BE2C (cell line): ENCODE results near the gene PTPN9. TPM values are rescaled to one million over a fixed set of nuclear protein-coding genes. Genes with fewer than 3 reads are reported as not detected.

Experiments used
- DNase-seq: peaks from one replicate; pipeline ENCODE4 v3.0.0-alpha.2; 2020
- H3K27me3 ChIP-seq: fragments of 250-450 bp; sonication (Bioruptor Pico); 2 replicates; pipeline ENCODE4 v1.5.1; 2020; ENCODE audit warnings: mild to moderate bottlenecking
- H3K36me3 ChIP-seq: fragments of 250-450 bp; sonication (Bioruptor Pico); 2 replicates; pipeline ENCODE4 v1.5.1; 2020; ENCODE audit warnings: mild to moderate bottlenecking
- H3K4me1 ChIP-seq: fragments of 250-450 bp; sonication (Bioruptor Pico); 2 replicates; pipeline ENCODE4 v1.5.1; 2020
- H3K4me3 ChIP-seq: 2 replicates; pipeline ENCODE4 v1.5.1; 2011; ENCODE audit warnings: low read depth, low read length
- H3K9me3 ChIP-seq: fragments of 250-450 bp; sonication (Bioruptor Pico); 2 replicates; pipeline ENCODE4 v1.5.1; 2020
- CTCF ChIP-seq: IDR thresholded peaks from 2 replicates; pipeline ENCODE4 v1.5.1; 2012; ENCODE audit warnings: mild to moderate bottlenecking, low read depth, low read length
- polyA plus RNA-seq: library from polyadenylated mRNA; unstranded; fragments of >200 nt; gene quantifications from one replicate; pipeline ENCODE4 v1.2.1, GENCODE V29; 2012; ENCODE audit warnings: low read depth, missing spikeins; ENCODE audit not compliant: insufficient read length, insufficient read depth

Gene PTPN9
- 44.3 TPM for polyA plus RNA-seq

DNA sequence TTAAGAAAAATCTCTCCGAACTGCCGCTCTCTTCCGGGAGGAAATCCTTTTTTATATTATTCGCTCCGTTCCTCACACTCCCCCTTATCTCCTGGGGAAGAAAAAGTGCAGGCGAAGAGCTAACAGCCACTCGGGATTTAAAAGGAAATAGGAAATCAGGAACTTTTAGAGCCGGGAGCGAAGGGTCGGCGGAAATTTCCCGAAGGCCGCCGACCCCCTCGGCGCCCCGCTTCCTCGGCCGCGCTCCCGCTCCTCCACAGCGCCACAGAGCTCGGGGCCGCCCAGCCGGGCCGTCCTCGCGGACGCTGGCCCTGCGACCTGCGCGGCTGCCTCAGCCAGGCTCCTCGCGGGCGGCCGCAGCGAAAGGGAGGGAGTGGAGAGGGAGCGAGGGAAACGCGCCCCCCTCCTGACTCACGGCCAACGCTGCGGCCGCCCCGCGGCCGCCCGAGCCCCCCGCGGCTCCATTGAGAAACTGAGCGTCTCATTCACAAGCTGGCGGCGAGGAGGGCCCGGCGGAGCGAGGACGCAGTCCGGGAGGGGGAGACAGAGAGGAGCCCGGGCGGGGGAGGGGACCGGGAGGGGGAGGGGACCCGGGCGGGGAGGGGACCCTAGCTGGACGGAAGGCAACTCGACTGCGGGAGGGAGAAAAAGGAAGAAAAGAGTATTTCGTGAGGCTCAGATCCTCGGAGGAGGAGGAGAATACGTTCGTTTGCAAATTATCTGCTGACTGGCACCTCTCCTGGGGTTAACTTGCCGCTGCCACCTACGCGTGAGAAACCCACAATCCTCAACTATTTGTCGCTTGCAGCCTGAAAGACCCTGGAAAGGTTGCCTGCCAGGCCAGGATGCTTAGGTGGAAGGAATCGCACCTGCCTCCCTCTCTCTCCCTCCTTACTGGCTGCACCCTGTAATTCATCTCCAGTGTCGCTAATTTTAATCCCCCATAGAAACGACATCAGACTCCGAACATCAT lies at the start of gene PTPN9:
Gene PTPN9 (minus strand): TSS at position 368 of the 973 bp plus-strand sequence. CDS start 539 bp downstream, outside the sequence.
- TF ChIP-seq CTCF, result peak; percentile 42
- peaks cover 4% of the 10 kb centered on the region for H3K4me1 ChIP-seq
- peak; percentile 90 for DNase-seq
- H3K27me3 ChIP-seq, result no peaks in the 10 kb centered on the region
- H3K36me3 ChIP-seq, result peaks cover 4% of the 10 kb centered on the region; the same call in 1 of the 2 replicates
- H3K9me3 ChIP-seq, result no peaks in the 10 kb centered on the region
- H3K4me3 ChIP-seq, result peak within 1 kb of the TSS; percentile 98

- peak; percentile 94 for DNase-seq
- peak within 1 kb of the TSS; percentile 93 for H3K4me3 ChIP-seq
- no peak for TF ChIP-seq CTCF
- no peaks in the 10 kb centered on the region for H3K4me1 ChIP-seq
- no peaks in the 10 kb centered on the region for H3K27me3 ChIP-seq
- H3K36me3 ChIP-seq, result no peaks in the 10 kb centered on the region
- H3K9me3 ChIP-seq, result no peaks in the 10 kb centered on the region
Observed at GRCh38 chr15:75625542-75626347, 46.6 kb upstream of the PTPN9 start, which contains the start of gene SNUPN. Gene SNUPN (minus strand): TSS chr15:75625725. CDS start chr15:75621051, 4,674 bp downstream.

GRCh38 chr15:75622505-75622904 lies 43.4 kb upstream of the PTPN9 start:
- Histone ChIP-seq H3K9me3 (no peaks in the 10 kb centered on the region), H3K36me3 (peaks cover 14% of the 10 kb centered on the region), H3K27me3 (no peaks in the 10 kb centered on the region), H3K4me3 (no peak overlapping the region), H3K4me1 (no peaks in the 10 kb centered on the region)
- TF ChIP-seq CTCF, result no peak
- DNase-seq, result no peak

DNA sequence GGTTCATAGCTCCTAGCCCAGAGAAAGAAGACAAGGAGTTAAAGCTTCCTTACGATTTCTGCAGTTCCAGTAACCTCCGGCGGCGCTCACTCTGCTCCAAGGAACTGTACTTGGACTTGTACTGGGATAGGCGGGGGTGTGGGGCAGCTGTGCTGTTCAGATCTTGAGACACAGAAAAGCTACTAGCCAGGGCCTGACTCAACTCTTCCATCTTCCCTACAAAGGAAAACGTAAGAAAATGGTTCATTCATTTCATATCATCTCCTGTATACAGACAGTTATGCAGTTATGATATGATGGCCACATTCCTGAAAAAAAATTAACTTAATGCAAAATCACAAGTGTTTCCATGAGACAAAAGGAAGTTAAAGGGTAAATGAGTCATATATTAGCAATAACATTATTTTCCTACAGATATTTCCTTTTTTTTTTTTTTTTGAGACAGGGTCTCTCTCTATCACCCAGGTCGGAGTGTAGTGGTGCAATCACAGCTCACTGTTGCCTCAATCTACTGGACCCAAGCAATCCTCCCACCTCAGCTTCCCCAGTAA lies 41.8 kb upstream of the PTPN9 start:
- H3K4me3 ChIP-seq, result no peak overlapping the region
- no peaks in the 10 kb centered on the region for H3K4me1 ChIP-seq
- no peak for TF ChIP-seq CTCF
- H3K36me3 ChIP-seq, result peaks cover 20% of the 10 kb centered on the region
- H3K9me3 ChIP-seq, result no peaks in the 10 kb centered on the region
- H3K27me3 ChIP-seq, result no peaks in the 10 kb centered on the region
- DNase-seq, result no peak

GRCh38 chr15:75620058-75620820 lies 41.1 kb upstream of the PTPN9 start:
- no peaks in the 10 kb centered on the region for H3K4me1 ChIP-seq
- no peak for TF ChIP-seq CTCF
- no peaks in the 10 kb centered on the region for H3K9me3 ChIP-seq
- DNase-seq, result no peak
- H3K36me3 ChIP-seq, result peaks cover 20% of the 10 kb centered on the region
- no peaks in the 10 kb centered on the region for H3K27me3 ChIP-seq
- H3K4me3 ChIP-seq, result no peak overlapping the region
